K562 treated with DMSO at 1 percent for 48 hours (cell line): ENCODE results near the gene HCAR3. TPM values are rescaled to one million over a fixed set of nuclear protein-coding genes. Genes with fewer than 3 reads are reported as not detected.

Experiments used
- total RNA-seq: library from RNA; unstranded; fragments of 300-600 nt; gene quantifications from 2 replicates; pipeline ENCODE4 v1.2.3, GENCODE V29; 2022; ENCODE audit warnings: low replicate concordance; ENCODE audit errors: extremely low read depth

The HCAR3 gene
- not detected in 2 replicates for total RNA-seq

DNA sequence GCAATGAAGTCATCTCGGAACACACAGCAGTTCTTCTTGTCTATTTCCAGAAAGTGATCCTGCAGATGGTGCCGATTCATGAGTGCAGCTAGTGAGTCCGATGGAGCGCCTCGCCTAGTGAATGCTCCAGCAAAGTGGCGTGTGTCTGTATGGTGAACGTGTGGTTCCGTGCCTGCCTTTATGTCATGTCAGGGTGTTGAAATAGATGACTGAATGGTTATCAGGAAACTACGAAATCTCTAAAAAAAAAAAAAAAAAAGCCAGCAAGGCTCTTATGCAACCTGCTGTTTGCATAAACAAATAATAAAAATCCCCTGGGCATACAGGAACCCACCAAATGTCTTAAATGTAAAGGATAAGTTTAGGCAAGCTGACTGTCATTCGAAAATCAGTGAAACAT lies at the start of gene HCAR3:
HCAR3 (minus strand) TSS at position 154 of the 400 bp plus-strand sequence; CDS start at position 80, 74 bp downstream.

DNA sequence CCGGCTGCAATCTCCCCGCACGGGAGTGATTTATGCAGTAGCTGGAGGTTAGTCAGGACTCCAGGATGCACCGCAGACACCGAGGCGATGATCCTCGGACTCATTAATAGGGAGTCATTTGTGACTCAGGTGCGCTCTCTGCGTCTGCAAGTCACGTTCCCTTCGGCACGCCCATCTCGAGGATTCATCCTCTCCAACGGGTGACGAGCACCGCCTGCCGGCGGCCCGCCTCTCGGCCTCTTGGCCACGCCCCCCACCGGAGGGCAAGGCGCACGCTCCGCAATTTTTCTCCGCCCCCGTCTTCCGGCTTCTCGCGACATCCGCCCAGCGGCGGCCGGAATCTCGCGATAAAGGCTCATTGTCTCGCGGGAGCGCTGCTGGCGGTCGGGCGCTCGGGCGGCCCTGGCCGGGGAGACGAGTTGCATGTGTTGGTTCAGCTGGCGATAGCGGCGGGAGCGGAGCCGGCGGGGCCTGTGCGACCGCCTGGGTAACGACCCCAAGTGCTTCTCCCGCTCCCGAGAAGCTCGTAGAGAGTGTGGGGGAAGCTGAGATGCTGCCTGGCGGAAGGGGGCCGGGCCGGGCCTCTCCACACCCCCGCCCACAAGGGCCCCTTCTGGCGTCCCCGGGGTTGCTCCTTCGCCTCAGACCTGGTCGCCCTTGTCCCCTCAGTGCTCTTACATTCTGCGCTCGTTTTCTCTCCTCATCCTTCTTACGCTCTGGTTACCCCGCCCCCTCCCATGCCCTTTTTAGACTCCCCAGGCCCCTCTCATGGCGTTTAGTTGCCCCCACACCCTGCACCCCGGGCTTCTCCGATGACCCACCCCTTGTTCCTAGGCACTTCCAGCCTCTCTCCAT lies 36.1 kb upstream of the HCAR3 start, which contains the start of gene DENR:
DENR (plus strand) TSS at position 361 of the 855 bp plus-strand sequence. CDS start 878 bp downstream, outside the sequence.

GRCh38 chr12:122730215-122731014 lies 13.8 kb upstream of the HCAR3 start, which contains the start of gene HCAR1:
Gene HCAR1, minus strand, starts transcription at chr12:122730844. Its CDS starts 505 bp downstream, at chr12:122730339.

DNA sequence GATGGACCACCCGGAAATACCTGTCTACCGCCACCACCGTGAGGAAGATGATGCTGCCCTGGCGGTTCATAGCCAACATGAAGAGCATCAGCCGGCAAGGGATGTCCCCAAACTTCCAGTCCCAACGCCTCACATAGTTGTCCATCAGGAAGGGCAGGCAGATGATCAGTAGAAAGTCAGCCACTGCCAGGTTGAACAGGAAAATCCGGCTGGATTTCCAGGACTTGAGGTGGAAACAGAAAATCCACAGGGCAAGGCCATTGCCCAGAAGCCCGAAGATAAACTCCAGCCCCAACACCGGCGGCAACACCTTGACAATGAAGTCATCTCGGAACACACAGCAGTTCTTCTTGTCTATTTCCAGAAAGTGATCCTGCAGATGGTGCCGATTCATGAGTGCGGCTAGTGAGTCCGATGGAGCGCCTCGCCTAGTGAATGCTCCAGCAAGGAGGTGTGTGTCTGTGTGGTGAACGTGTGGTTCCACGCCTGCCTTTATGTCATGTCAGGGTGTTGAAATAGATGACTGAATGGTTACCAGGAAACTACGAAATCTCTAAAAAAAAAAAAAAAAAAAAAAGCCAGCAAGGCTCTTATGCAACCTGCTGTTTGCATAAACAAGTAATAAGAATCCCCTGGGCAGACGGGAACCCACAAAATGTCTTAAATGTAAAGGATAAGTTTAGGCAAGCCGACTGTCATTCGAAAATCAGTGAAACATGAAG lies 13.6 kb downstream of the HCAR3 start, which contains the start of gene HCAR2:
HCAR2 (minus strand) TSS at position 468 of the 722 bp plus-strand sequence; CDS start at position 394, 74 bp downstream.

Other genes with a start within 250 kb of the HCAR3 start
- not detected in 2 replicates for gene ZCCHC8, start 215.9 kb downstream of the HCAR3 start, total RNA-seq
- gene RSRC2, start 189.9 kb downstream of the HCAR3 start, total RNA-seq, result not detected in 2 replicates
- 100.0 TPM in 1 of 2 replicates, not detected in the other for gene KNTC1, start 189.6 kb downstream of the HCAR3 start, total RNA-seq
- not detected in 2 replicates for gene HCAR2, start 13.5 kb downstream of the HCAR3 start, total RNA-seq
- gene HCAR1, start 14.0 kb upstream of the HCAR3 start, total RNA-seq, result not detected in 2 replicates
- gene DENR, start 36.0 kb upstream of the HCAR3 start, total RNA-seq, result not detected in 2 replicates
- gene CCDC62, start 57.8 kb upstream of the HCAR3 start, total RNA-seq, result not detected in 2 replicates
- gene HIP1R, start 118.6 kb upstream of the HCAR3 start, total RNA-seq, result not detected in 2 replicates
- not detected in 2 replicates for gene VPS37B, start 179.3 kb upstream of the HCAR3 start, total RNA-seq
- gene ABCB9, start 249.7 kb upstream of the HCAR3 start, total RNA-seq, result not detected in 2 replicates